ENCODE results near the gene PSMD6. TPM values are rescaled to one million over a fixed set of nuclear protein-coding genes. Genes with fewer than 3 reads are reported as not detected.
A peak's percentile ranks its signal among the peaks of the same experiment; 100 is the strongest.

PSMD6 gene
- total RNA-seq, 4 donors from 2014 or later, result 150 to 220 (median 180) TPM

DNA sequence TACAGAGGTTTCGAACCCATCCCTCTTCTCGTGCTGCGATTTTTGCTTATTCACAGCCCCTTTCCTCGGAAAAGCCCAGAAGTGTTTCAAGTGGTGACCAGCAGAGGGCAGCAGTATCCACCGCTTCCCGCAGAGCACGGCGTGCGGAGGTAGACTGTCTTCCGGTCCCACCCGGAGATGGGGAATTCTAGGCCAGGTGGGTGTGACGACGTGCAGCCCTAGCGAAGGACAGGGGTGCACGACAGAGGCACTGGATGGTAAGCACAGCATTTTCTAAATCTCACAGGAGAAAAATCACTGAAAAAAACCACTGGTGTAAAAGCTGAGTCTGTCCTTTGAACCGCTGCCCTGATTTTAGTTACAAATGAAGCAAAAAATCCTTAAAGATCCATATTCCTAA, 7.4 kb upstream of the PSMD6 start:
- H3K4me3 ChIP-seq, result peak overlapping the region; percentile 35 to 57 (median 44)

DNA sequence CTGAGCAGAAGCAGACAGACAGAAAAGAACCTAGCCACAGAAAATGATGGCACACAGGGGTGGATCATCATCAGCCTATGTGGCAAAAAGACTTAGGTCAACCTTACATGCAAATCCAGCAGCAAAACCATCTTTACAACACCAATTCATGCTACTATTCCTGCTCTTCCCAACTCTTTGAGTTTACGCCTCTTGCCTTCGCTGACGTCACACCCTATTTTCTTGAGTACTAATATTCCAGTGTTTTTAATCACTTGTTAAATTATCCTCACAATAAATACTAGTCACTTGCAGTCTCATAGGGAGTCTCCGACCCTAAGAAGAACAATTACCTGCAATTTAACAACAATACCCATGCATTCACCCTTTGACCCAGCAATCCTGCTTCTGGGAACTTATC, 6.0 kb upstream of the PSMD6 start:
- ATAC-seq (no peak), DNase-seq (no peak)
- Histone ChIP-seq H3K27ac (no peak overlapping the region), H3K9me3 (no peaks in the 10 kb centered on the region), H3K27me3 (no peaks in the 10 kb centered on the region), H3K36me3 (no peaks in the 10 kb centered on the region), H3K4me3 (no peak overlapping the region), H3K4me1 (peaks cover 0 to 7% of the 10 kb centered on the region in 2 donors)
- TF ChIP-seq POLR2A (IDR thresholded peaks at IDR 0.05), result no peak
- no peak for TF ChIP-seq CTCF (IDR thresholded peaks at IDR 0.05 in 4 of 5, conservative IDR thresholded peaks at IDR 0.05 in 1 of 5)
- in situ Hi-C loops (cut with MboI; ENCODE audit: low sequenced_read_pairs in 4 of 4), result loop anchor here (5.0 to 25.0 kb wide), 2 partner anchors 358 to 453 kb away; no protein-coding TSS in a partner anchor
- intact Hi-C loops (cut with DNase I; ENCODE audit: low total_unique reads), result no loop called here

More for the DNA sequence above, 7.4 kb upstream of the PSMD6 start:
- H3K27ac ChIP-seq, result no peak overlapping the region
- intact Hi-C loops (cut with DNase I; ENCODE audit: low total_unique reads), result loop anchor here (1.0 kb wide), 2 partner anchors 369 to 454 kb away; no protein-coding TSS in a partner anchor
- ATAC-seq, result peak; percentile 78 to 80
- no peaks in the 10 kb centered on the region for H3K27me3 ChIP-seq
- peak; percentile 20 to 41 for DNase-seq
- no peaks in the 10 kb centered on the region for H3K36me3 ChIP-seq
- TF ChIP-seq CTCF (IDR thresholded peaks at IDR 0.05 in 4 of 5, conservative IDR thresholded peaks at IDR 0.05 in 1 of 5) (peak; percentile 75 to 91 (median 88)), POLR2A (IDR thresholded peaks at IDR 0.05) (no peak)
- in situ Hi-C loops (cut with MboI; ENCODE audit: low sequenced_read_pairs in 4 of 4), result loop anchor here in 2 of 4 donors (10.0 to 25.0 kb wide), 2 partner anchors 357 to 364 kb away; no protein-coding TSS in a partner anchor
- no peaks in the 10 kb centered on the region for H3K9me3 ChIP-seq
- peaks cover 0 to 7% of the 10 kb centered on the region in 2 donors for H3K4me1 ChIP-seq

GRCh38 chr3:64028754-64029153, 5.5 kb upstream of the PSMD6 start:
- ATAC-seq, result no peak
- peaks cover 0 to 7% of the 10 kb centered on the region in 2 donors for H3K4me1 ChIP-seq
- H3K27me3 ChIP-seq, result no peaks in the 10 kb centered on the region
- H3K9me3 ChIP-seq, result no peaks in the 10 kb centered on the region
- H3K27ac ChIP-seq, result no peak overlapping the region
- no peaks in the 10 kb centered on the region for H3K36me3 ChIP-seq
- intact Hi-C loops (cut with DNase I; ENCODE audit: low total_unique reads), result no loop called here
- in situ Hi-C loops (cut with MboI; ENCODE audit: low sequenced_read_pairs in 4 of 4), result loop anchor here (5.0 to 25.0 kb wide), 2 partner anchors 359 to 454 kb away; no protein-coding TSS in a partner anchor
- DNase-seq, result no peak
- TF ChIP-seq CTCF (IDR thresholded peaks at IDR 0.05 in 4 of 5, conservative IDR thresholded peaks at IDR 0.05 in 1 of 5) (no peak), POLR2A (IDR thresholded peaks at IDR 0.05) (no peak)
- H3K4me3 ChIP-seq, result no peak overlapping the region

DNA sequence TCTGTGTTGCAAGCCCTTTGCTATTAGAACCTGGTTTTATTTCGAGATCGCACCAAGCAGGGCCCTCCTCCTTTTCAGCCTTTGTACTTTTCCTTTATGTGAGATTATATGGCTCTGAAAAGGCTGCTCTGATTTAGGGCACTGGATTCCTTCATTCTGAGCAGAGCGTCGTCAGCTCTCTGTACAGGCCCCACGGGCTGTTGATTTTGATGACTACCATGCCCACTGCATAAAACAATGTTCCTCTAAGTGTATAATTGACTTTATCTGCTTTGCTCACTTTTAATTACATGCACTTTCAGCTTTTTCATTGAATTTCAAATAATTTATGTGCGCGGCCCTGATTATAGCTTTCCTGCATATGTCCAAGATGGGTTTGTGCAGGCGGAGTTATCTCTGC, 4.4 kb upstream of the PSMD6 start:
- H3K9me3 ChIP-seq, result no peaks in the 10 kb centered on the region
- in situ Hi-C loops (cut with MboI; ENCODE audit: low sequenced_read_pairs in 4 of 4), result loop anchor here (5.0 to 25.0 kb wide), 2 partner anchors 360 to 455 kb away; no protein-coding TSS in a partner anchor
- H3K27ac ChIP-seq, result no peak overlapping the region
- ATAC-seq (no peak), DNase-seq (no peak)
- intact Hi-C loops (cut with DNase I; ENCODE audit: low total_unique reads), result no loop called here
- H3K4me1 ChIP-seq, result peaks cover 0 to 7% of the 10 kb centered on the region in 2 donors
- TF ChIP-seq POLR2A (IDR thresholded peaks at IDR 0.05), result no peak
- TF ChIP-seq CTCF (IDR thresholded peaks at IDR 0.05 in 4 of 5, conservative IDR thresholded peaks at IDR 0.05 in 1 of 5), result no peak
- no peak overlapping the region for H3K4me3 ChIP-seq
- H3K27me3 ChIP-seq, result no peaks in the 10 kb centered on the region
- H3K36me3 ChIP-seq, result no peaks in the 10 kb centered on the region

Data from gastrocnemius medialis (tissue), 4 donors.